Measurements from ENCODE around the gene MPV17L2. TPM values are rescaled to one million over a fixed set of nuclear protein-coding genes. Genes with fewer than 3 reads are reported as not detected.
A peak's percentile ranks its signal among the peaks of the same experiment; 100 is the strongest.

MPV17L2 gene
- total RNA-seq, 6 experiments from 2014 or later: 9.7 to 14.9 (median 13.1) TPM

DNA sequence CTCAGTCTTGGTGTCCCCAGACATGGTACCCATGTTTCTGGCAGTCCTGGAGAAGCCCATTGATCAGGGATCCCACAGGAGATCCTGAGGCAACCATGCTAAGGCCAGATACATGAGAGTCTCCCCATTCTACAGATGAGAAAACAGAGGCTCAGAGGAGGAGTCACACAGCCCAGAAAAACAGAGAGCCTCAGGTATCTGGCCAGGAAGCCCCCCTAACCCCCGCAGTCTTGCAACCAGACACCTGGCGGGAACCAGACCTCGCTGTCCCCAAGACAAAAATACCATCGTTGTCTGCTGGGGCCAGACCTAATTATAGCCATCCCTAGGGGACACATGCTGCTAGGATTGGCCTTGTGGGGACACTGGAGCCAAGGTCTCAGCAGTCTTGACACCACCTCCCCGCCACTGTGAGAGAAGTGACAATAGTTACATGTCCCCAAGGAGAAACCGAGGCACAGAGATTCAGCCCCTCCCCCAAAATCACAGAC is 34.8 kb downstream of the MPV17L2 start:
- Mint-ChIP-seq H3K27me3 (ENCODE audit: insufficient read depth) (peaks cover 6% of the 10 kb centered on the region), H3K4me3 (no peak overlapping the region), H3K27ac (no peak overlapping the region)

DNA sequence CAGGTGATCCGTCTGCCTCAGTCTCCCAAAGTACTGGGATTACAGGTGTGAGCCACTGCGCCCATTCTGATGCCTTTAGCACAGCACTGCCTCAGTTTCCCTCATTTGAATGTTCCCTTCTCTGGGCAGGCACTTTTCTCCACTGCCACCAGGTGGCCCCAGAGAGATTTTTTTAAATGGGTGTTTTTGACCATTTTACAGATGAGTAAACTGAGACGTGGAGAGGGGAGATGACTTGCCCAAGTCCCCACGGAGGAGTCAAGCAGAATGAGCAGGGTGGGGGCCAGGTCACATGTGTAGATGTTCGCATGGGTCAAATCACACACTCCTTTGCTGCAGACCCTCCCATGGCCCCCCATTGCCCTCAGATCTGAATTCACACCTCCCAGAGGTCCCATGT is 36.5 kb downstream of the MPV17L2 start:
- Mint-ChIP-seq H3K27me3 (ENCODE audit: insufficient read depth) (peaks cover 6% of the 10 kb centered on the region), H3K4me1 (ENCODE audit: low read depth) (peaks cover 10% of the 10 kb centered on the region), H3K27ac (no peak overlapping the region), H3K9me3 (peaks cover 11% of the 10 kb centered on the region; the same call in 1 of the 2 replicates), H3K36me3 (ENCODE audit: low read depth) (no peaks in the 10 kb centered on the region), H3K4me3 (no peak overlapping the region)
- DNase-seq: no peak
- peak; percentile 77 for TF ChIP-seq CTCF (IDR thresholded peaks at IDR 0.05)

More for the DNA sequence above, 34.8 kb downstream of the MPV17L2 start:
- no peaks in the 10 kb centered on the region for H3K36me3 Mint-ChIP-seq (ENCODE audit: low read depth)
- peaks cover 14% of the 10 kb centered on the region for H3K4me1 Mint-ChIP-seq (ENCODE audit: low read depth)
- DNase-seq: no peak
- TF ChIP-seq CTCF (IDR thresholded peaks at IDR 0.05): no peak
- peaks cover 4% of the 10 kb centered on the region; the same call in 1 of the 2 replicates for H3K9me3 Mint-ChIP-seq

- TF ChIP-seq CTCF (IDR thresholded peaks at IDR 0.05): no peak
- no peaks in the 10 kb centered on the region for H3K36me3 Mint-ChIP-seq (ENCODE audit: low read depth)
- H3K4me3 Mint-ChIP-seq: no peak overlapping the region
- H3K9me3 Mint-ChIP-seq: peaks cover 11% of the 10 kb centered on the region; the same call in 1 of the 2 replicates
- H3K4me1 Mint-ChIP-seq (ENCODE audit: low read depth): peaks cover 5% of the 10 kb centered on the region; the same call in 1 of the 2 replicates
- peaks cover 6% of the 10 kb centered on the region for H3K27me3 Mint-ChIP-seq (ENCODE audit: insufficient read depth)
- DNase-seq: no peak
- H3K27ac Mint-ChIP-seq: no peak overlapping the region
Measured at GRCh38 chr19:18229915-18230314, 36.9 kb downstream of the MPV17L2 start.

DNA sequence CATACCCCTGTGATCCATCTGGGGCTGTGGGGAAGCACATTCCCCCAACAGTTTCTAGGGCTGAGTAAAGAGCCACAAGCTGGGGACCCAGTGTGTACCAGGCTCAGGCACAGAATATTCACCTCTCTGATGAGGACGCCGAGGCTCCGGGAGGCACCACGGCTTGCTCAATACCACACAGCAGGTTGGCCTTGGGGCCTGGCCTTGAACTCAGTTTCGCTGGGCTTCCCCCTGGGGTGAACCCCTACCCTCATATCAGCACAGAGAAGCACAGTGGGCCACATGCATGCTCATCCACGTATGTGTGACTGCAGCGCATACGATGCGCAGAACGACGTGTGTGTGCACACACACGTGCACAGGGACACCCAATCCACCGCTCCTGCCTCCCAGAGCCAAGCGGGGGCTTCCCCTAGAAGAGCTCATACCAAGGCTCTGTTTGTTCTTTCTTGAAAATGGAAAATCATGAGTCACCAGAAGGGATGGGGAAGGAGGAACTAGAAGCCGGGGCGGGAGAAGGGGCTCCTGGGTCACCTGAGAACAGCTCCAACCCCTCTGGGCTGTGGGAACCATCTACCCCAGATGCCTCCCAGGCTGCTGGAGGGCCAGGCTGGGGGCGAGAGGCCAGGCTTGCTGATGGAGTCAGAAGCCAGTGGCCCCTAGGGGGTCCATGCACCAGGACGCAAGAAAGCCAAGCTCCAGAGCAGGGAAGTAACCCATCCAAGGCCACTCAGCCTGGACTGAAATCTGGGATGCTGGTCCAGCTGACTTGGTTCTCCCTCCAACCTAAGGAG is 38.1 kb downstream of the MPV17L2 start:
- no peak overlapping the region for H3K27ac Mint-ChIP-seq

GRCh38 chr19:18231775-18232174 is 38.8 kb downstream of the MPV17L2 start:
- Mint-ChIP-seq H3K4me3 (no peak overlapping the region), H3K36me3 (ENCODE audit: low read depth) (no peaks in the 10 kb centered on the region), H3K27ac (no peak overlapping the region), H3K27me3 (ENCODE audit: insufficient read depth) (peaks cover 20% of the 10 kb centered on the region), H3K4me1 (ENCODE audit: low read depth) (no peaks in the 10 kb centered on the region), H3K9me3 (peaks cover 11% of the 10 kb centered on the region; the same call in 1 of the 2 replicates)
- TF ChIP-seq CTCF (IDR thresholded peaks at IDR 0.05): no peak
- no peak for DNase-seq

More for the DNA sequence above, 38.1 kb downstream of the MPV17L2 start:
- Mint-ChIP-seq H3K4me3 (no peak overlapping the region), H3K36me3 (ENCODE audit: low read depth) (no peaks in the 10 kb centered on the region), H3K4me1 (ENCODE audit: low read depth) (no peaks in the 10 kb centered on the region), H3K27me3 (ENCODE audit: insufficient read depth) (peaks cover 15% of the 10 kb centered on the region), H3K9me3 (peaks cover 11% of the 10 kb centered on the region; the same call in 1 of the 2 replicates)
- TF ChIP-seq CTCF (IDR thresholded peaks at IDR 0.05): no peak
- DNase-seq: no peak

Data from HFFc6 (cell line).